Measurements from ENCODE around the gene ADCY4.

The ADCY4 gene

GRCh38 chr14:24273422-24273998 lies 61.4 kb downstream of the ADCY4 start:
- DNase-seq (ENCODE audit: low spot score), result no peak

GRCh38 chr14:24272467-24272866 lies 62.4 kb downstream of the ADCY4 start:
- no peak for DNase-seq (ENCODE audit: low spot score)

GRCh38 chr14:24271834-24272263 lies 63.0 kb downstream of the ADCY4 start:
- DNase-seq (ENCODE audit: low spot score), result no peak

GRCh38 chr14:24271134-24271833 lies 63.6 kb downstream of the ADCY4 start, which contains the start of gene RABGGTA:
Gene RABGGTA, minus strand, starts transcription at chr14:24271597. Its CDS starts 482 bp downstream, at chr14:24271115.
- peak; percentile 88 for DNase-seq (ENCODE audit: low spot score)

- DNase-seq (ENCODE audit: low spot score), result peak; percentile 5
Observed at GRCh38 chr14:24270537-24271133, 64.2 kb downstream of the ADCY4 start.

- DNase-seq (ENCODE audit: low spot score), result no peak
Observed at GRCh38 chr14:24269910-24270536, 64.8 kb downstream of the ADCY4 start.

- no peak for DNase-seq (ENCODE audit: low spot score)
Observed at GRCh38 chr14:24269368-24269767, 65.5 kb downstream of the ADCY4 start.

Data from cerebellar cortex (tissue), 1 donor.